Small intestine (tissue), 7 donors: ENCODE measurements around the gene SF3A2. TPM values are rescaled to one million over a fixed set of nuclear protein-coding genes. Genes with fewer than 3 reads are reported as not detected.

Experiments
- DNase-seq, 2 donors: peaks; one replicate each; pipeline versions ENCODE4 v3.0.0 to v3.0.0-alpha.2; 2013
- FAIRE-seq: peaks from 2 replicates; lab custom pipeline; 2012; peaks lifted over from hg19 to GRCh38; lab: Jason Lieb, UNC
- H3K27ac ChIP-seq, 3 donors: one replicate each; pipeline ENCODE4 v1.5.1; 2013; ENCODE audit warnings: low read length in 2 of 3, mild to moderate bottlenecking in 2 of 3, control low read depth in 1 of 3, inconsistent platforms in 1 of 3, low read depth in 1 of 3, moderate library complexity in 1 of 3
- H3K27me3 ChIP-seq, 3 donors: one replicate each; pipeline ENCODE4 v1.6.1; 2013; ENCODE audit warnings: low read length in 3 of 3, inconsistent platforms in 1 of 3; ENCODE audit not compliant: control insufficient read depth in 3 of 3, insufficient read depth in 3 of 3
- H3K36me3 ChIP-seq, 3 donors: one replicate each; pipeline ENCODE4 v1.6.1; 2013; ENCODE audit warnings: low read length in 3 of 3, inconsistent platforms in 1 of 3, low read depth in 1 of 3, mild to moderate bottlenecking in 1 of 3, moderate library complexity in 1 of 3; ENCODE audit not compliant: control insufficient read depth in 3 of 3, insufficient read depth in 2 of 3
- H3K4me1 ChIP-seq, 3 donors: one replicate each; pipeline ENCODE4 v1.6.1; 2013; ENCODE audit warnings: low read length in 2 of 3, inconsistent platforms in 1 of 3, low read depth in 1 of 3, mild to moderate bottlenecking in 1 of 3, moderate library complexity in 1 of 3; ENCODE audit not compliant: control insufficient read depth in 3 of 3, insufficient read depth in 2 of 3
- H3K4me3 ChIP-seq, 3 donors: one replicate each; pipeline ENCODE4 v1.5.1; 2013; ENCODE audit warnings: low read length in 3 of 3, control low read depth in 1 of 3, inconsistent platforms in 1 of 3, low read depth in 1 of 3, mild to moderate bottlenecking in 1 of 3, moderate library complexity in 1 of 3
- H3K9me3 ChIP-seq, 2 donors: one replicate each; pipeline ENCODE4 v1.6.1; 2013; ENCODE audit warnings: low read depth in 1 of 2, low read length in 1 of 2; ENCODE audit not compliant: control insufficient read depth in 2 of 2, insufficient read depth in 1 of 2
- WGBS, 3 donors: extraction: QIAGEN DNeasy Blood & Tissue Kit; methylation state at CpG; one replicate each; pipeline ENCODE4 v1.1.7; 2013; 5-methylcytosine and 5-hydroxymethylcytosine counted together
- polyA plus RNA-seq, 4 donors: library from polyadenylated mRNA; stranded (reverse) in 3 of 4; unstranded in 1 of 4; fragments of 200-250 nt in 3 of 4; fragments of 120-200 nt in 1 of 4; gene quantifications; one replicate each; pipeline versions ENCODE4 v1.2.1 to v1.2.3, GENCODE V29; 2013
- donor health status: healthy with polysubstance abuse.
- donor health status: control.
- donor health status: control.
- donor health status: Bipolar disorder and iron deficiency.
- donor health status: healthy.

The SF3A2 gene
- polyA plus RNA-seq, 4 donors, result 31.8 to 71.5 (median 40.3) TPM

GRCh38 chr19:2252797-2253105 is 16.1 kb downstream of the SF3A2 start:
- 2 to 6% (median 6%) methylated on average over 5 to 18 of the region's 18 CpGs for WGBS, 3 donors
- Histone ChIP-seq H3K4me3 (peak overlapping the region in 2 of 3 donors; percentile 16 to 32), H3K27ac (no peak overlapping the region), H3K9me3 (no peaks in the 10 kb centered on the region), H3K27me3 (peaks cover 24 to 67% (median 28%) of the 10 kb centered on the region in 3 donors), H3K4me1 (peaks cover 0 to 29% (median 0%) of the 10 kb centered on the region in 3 donors), H3K36me3 (peaks cover 4 to 18% (median 7%) of the 10 kb centered on the region in 3 donors)
- FAIRE-seq (no peak), DNase-seq (no peak)

- 4 to 9% (median 6%) methylated on average over 73 to 77 of the region's 77 CpGs for WGBS, 3 donors
- Histone ChIP-seq H3K4me3 (peak overlapping the region; percentile 16 to 32 (median 19)), H3K4me1 (peaks cover 0 to 29% (median 0%) of the 10 kb centered on the region in 3 donors), H3K9me3 (no peaks in the 10 kb centered on the region), H3K27ac (no peak overlapping the region), H3K27me3 (peaks cover 24 to 67% (median 28%) of the 10 kb centered on the region in 3 donors), H3K36me3 (peaks cover 0 to 12% (median under 1%) of the 10 kb centered on the region in 3 donors)
- no peak for FAIRE-seq
- peak in 1 of 2 donors; percentile 59 for DNase-seq
Measured at GRCh38 chr19:2253106-2254063, 16.8 kb downstream of the SF3A2 start.

- Histone ChIP-seq H3K4me1 (peaks cover 0 to 29% (median 0%) of the 10 kb centered on the region in 3 donors), H3K36me3 (peaks cover 0 to 3% (median 0%) of the 10 kb centered on the region in 3 donors), H3K4me3 (no peak overlapping the region), H3K27me3 (peaks cover 24 to 65% (median 28%) of the 10 kb centered on the region in 3 donors), H3K27ac (no peak overlapping the region), H3K9me3 (no peaks in the 10 kb centered on the region)
- peak in 1 of 2 donors; percentile 79 for DNase-seq
- 58 to 73% (median 70%) methylated on average over 20 of the region's 20 CpGs for WGBS, 3 donors
- FAIRE-seq, result no peak
Measured at GRCh38 chr19:2254064-2254872, 17.6 kb downstream of the SF3A2 start.

GRCh38 chr19:2255112-2255845 is 18.7 kb downstream of the SF3A2 start:
- H3K36me3 ChIP-seq, result no peaks in the 10 kb centered on the region
- peaks cover 20 to 55% (median 25%) of the 10 kb centered on the region in 3 donors for H3K27me3 ChIP-seq
- no peak overlapping the region for H3K4me3 ChIP-seq
- peaks cover 0 to 23% (median 0%) of the 10 kb centered on the region in 3 donors for H3K4me1 ChIP-seq
- DNase-seq (no peak), FAIRE-seq (no peak)
- 88 to 92% (median 91%) methylated on average over 14 to 16 of the region's 16 CpGs for WGBS, 3 donors
- no peak overlapping the region for H3K27ac ChIP-seq
- H3K9me3 ChIP-seq, result no peaks in the 10 kb centered on the region

- no peak within 1 kb of the TSS for H3K27ac ChIP-seq
- peaks cover 0 to 20% (median 0%) of the 10 kb centered on the region in 3 donors for H3K4me1 ChIP-seq
- no peak within 1 kb of the TSS for H3K4me3 ChIP-seq
- H3K9me3 ChIP-seq, result no peaks in the 10 kb centered on the region
- peaks cover 15 to 46% (median 16%) of the 10 kb centered on the region in 3 donors for H3K27me3 ChIP-seq
- DNase-seq, result peak in 1 of 2 donors; percentile 21
- WGBS, 3 donors, result 67 to 73% (median 70%) methylated on average over 24 of the region's 24 CpGs
- H3K36me3 ChIP-seq, result no peaks in the 10 kb centered on the region
- no peak for FAIRE-seq
Measured at GRCh38 chr19:2255982-2256685, 19.5 kb downstream of the SF3A2 start, which contains the start of gene JSRP1. TSS of gene JSRP1 (minus strand) at chr19:2256417. CDS start at chr19:2255314, 1,103 bp downstream.

GRCh38 chr19:2259336-2259735 is 22.7 kb downstream of the SF3A2 start:
- WGBS, 3 donors, result 83 to 93% (median 88%) methylated on average over 5 of the region's 5 CpGs
- FAIRE-seq (no peak), DNase-seq (no peak)
- H3K4me1 ChIP-seq, result no peaks in the 10 kb centered on the region
- H3K9me3 ChIP-seq, result no peaks in the 10 kb centered on the region
- H3K36me3 ChIP-seq, result no peaks in the 10 kb centered on the region
- H3K27ac ChIP-seq, result no peak overlapping the region
- no peak overlapping the region for H3K4me3 ChIP-seq
- H3K27me3 ChIP-seq, result peaks cover 0 to 18% (median 0%) of the 10 kb centered on the region in 3 donors

- WGBS, 3 donors, result 24 to 46% (median 37%) methylated on average over 11 of the region's 11 CpGs
- no peak for FAIRE-seq
- peak; percentile 21 to 66 for DNase-seq
Measured at GRCh38 chr19:2260341-2260805, 23.7 kb downstream of the SF3A2 start.

More at GRCh38 chr19:2260341-2260805, 23.7 kb downstream of the SF3A2 start:
- Histone ChIP-seq H3K27me3 (peaks cover 0 to 12% (median 0%) of the 10 kb centered on the region in 3 donors), H3K36me3 (no peaks in the 10 kb centered on the region), H3K27ac (peak overlapping the region in 1 of 3 donors; percentile 80), H3K4me1 (no peaks in the 10 kb centered on the region), H3K4me3 (no peak overlapping the region), H3K9me3 (no peaks in the 10 kb centered on the region)
